Liver (tissue), 9 donors: ENCODE data around the gene KIAA0753. TPM values are rescaled to one million over a fixed set of nuclear protein-coding genes. Genes with fewer than 3 reads are reported as not detected.

Experiments used
- DNase-seq: peaks from one replicate; pipeline ENCODE4 v3.0.0-alpha.2; 2017; ENCODE audit warnings: low spot score
- H3K27ac ChIP-seq, 2 donors: one replicate each; pipeline ENCODE4 v1.7.0; 2013; ENCODE audit warnings: inconsistent platforms in 2 of 2, low read length in 2 of 2, control low read depth in 1 of 2, low read depth in 1 of 2, mild to moderate bottlenecking in 1 of 2
- H3K27me3 ChIP-seq, 4 donors: one replicate each; pipeline versions ENCODE4 v1.6.1 to v1.7.0; 2013; ENCODE audit warnings: low read length in 3 of 4, inconsistent platforms in 1 of 4, mild to moderate bottlenecking in 1 of 4, moderate library complexity in 1 of 4; ENCODE audit not compliant: control insufficient read depth in 4 of 4, insufficient read depth in 4 of 4
- H3K36me3 ChIP-seq, 4 donors: one replicate each; pipeline versions ENCODE4 v1.6.1 to v1.7.0; 2013; ENCODE audit warnings: low read length in 3 of 4, mild to moderate bottlenecking in 3 of 4, low read depth in 1 of 4, moderate library complexity in 1 of 4; ENCODE audit not compliant: control insufficient read depth in 4 of 4, insufficient read depth in 3 of 4
- H3K4me1 ChIP-seq, 4 donors: one replicate each; pipeline versions ENCODE4 v1.6.1 to v1.7.0; 2013; ENCODE audit warnings: low read length in 3 of 4, mild to moderate bottlenecking in 3 of 4, moderate library complexity in 1 of 4; ENCODE audit not compliant: control insufficient read depth in 4 of 4, insufficient read depth in 4 of 4
- H3K4me3 ChIP-seq, 3 donors: one replicate each; pipeline versions ENCODE4 v1.6.1 to v1.7.0; 2013; ENCODE audit warnings: low read length in 3 of 3, control low read depth in 1 of 3, low read depth in 1 of 3, mild to moderate bottlenecking in 1 of 3
- H3K9ac ChIP-seq, 2 donors: one replicate each; pipeline ENCODE4 v1.7.0; 2013; ENCODE audit warnings: low read length in 2 of 2, mild to moderate bottlenecking in 2 of 2, moderate library complexity in 2 of 2, control low read depth in 1 of 2, low read depth in 1 of 2
- H3K9me3 ChIP-seq, 4 donors: one replicate each; pipeline versions ENCODE4 v1.6.1 to v1.7.0; 2013; ENCODE audit warnings: low read length in 3 of 4; ENCODE audit not compliant: control insufficient read depth in 4 of 4
- ATF3 ChIP-seq: IDR thresholded peaks from 2 replicates; pipeline ENCODE4 v1.6.1; 2016; ENCODE audit warnings: antibody characterized with exemption
- CTCF ChIP-seq: fragments of 150-350 bp; IDR thresholded peaks from 2 replicates; pipeline ENCODE4 v1.5.1; 2017; ENCODE audit warnings: improper control_type of control experiment, low read depth, low read length; ENCODE audit not compliant: missing input control
- EGR1 ChIP-seq, 2 donors: IDR thresholded peaks; 2 replicates each; pipeline ENCODE4 v1.6.1; 2016 to 2018; ENCODE audit warnings: antibody characterized with exemption in 2 of 2, low read depth in 2 of 2
- FOXA1 ChIP-seq: IDR thresholded peaks from 2 replicates; pipeline ENCODE4 v1.6.1; 2016; ENCODE audit warnings: antibody characterized with exemption
- GABPA ChIP-seq, 2 donors: IDR thresholded peaks in 1 of 2; conservative IDR thresholded peaks in 1 of 2; 2 replicates each; pipeline ENCODE4 v1.6.1; 2016; ENCODE audit warnings: antibody characterized with exemption in 2 of 2, mild to moderate bottlenecking in 1 of 2, moderate library complexity in 1 of 2
- HNF4A ChIP-seq, 2 donors: conservative IDR thresholded peaks; 2 replicates each; pipeline ENCODE4 v1.6.1; 2016; ENCODE audit warnings: antibody characterized with exemption in 2 of 2, mild to moderate bottlenecking in 2 of 2
- HNF4G ChIP-seq: IDR thresholded peaks from 2 replicates; pipeline ENCODE4 v1.6.1; 2016; ENCODE audit warnings: antibody characterized with exemption
- JUND ChIP-seq, 2 donors: IDR thresholded peaks; 2 replicates each; pipeline ENCODE4 v1.6.1; 2016; ENCODE audit warnings: antibody characterized with exemption in 2 of 2
- MAX ChIP-seq: IDR thresholded peaks from 2 replicates; pipeline ENCODE4 v1.6.1; 2016; ENCODE audit warnings: antibody characterized with exemption
- NR2F2 ChIP-seq: IDR thresholded peaks from 2 replicates; pipeline ENCODE4 v1.6.1; 2016; ENCODE audit warnings: antibody characterized with exemption
- RAD21 ChIP-seq, 2 donors: IDR thresholded peaks; 2 replicates each; pipeline ENCODE4 v1.6.1; 2016; ENCODE audit warnings: antibody characterized with exemption in 2 of 2, mild to moderate bottlenecking in 2 of 2
- REST ChIP-seq: IDR thresholded peaks from 2 replicates; pipeline ENCODE4 v1.6.1; 2016; ENCODE audit warnings: antibody characterized with exemption, mild to moderate bottlenecking
- RXRA ChIP-seq, 2 donors: IDR thresholded peaks; 2 replicates each; pipeline ENCODE4 v1.6.1; 2017 to 2018; ENCODE audit warnings: antibody characterized with exemption in 2 of 2, mild to moderate bottlenecking in 1 of 2
- SP1 ChIP-seq: IDR thresholded peaks from 2 replicates; pipeline ENCODE4 v1.6.1; 2018; ENCODE audit warnings: antibody characterized with exemption, mild to moderate bottlenecking
- TAF1 ChIP-seq: conservative IDR thresholded peaks from 2 replicates; pipeline ENCODE4 v1.6.1; 2016; ENCODE audit warnings: antibody characterized with exemption, mild to moderate bottlenecking
- YY1 ChIP-seq: IDR thresholded peaks from 2 replicates; pipeline ENCODE4 v1.6.1; 2016; ENCODE audit warnings: antibody characterized with exemption, mild to moderate bottlenecking
- ZBTB33 ChIP-seq: IDR thresholded peaks from 2 replicates; pipeline ENCODE4 v1.6.1; 2016; ENCODE audit warnings: antibody characterized with exemption
- WGBS: extraction: QIAGEN DNeasy Blood & Tissue Kit; methylation state at CpG from one replicate; pipeline ENCODE4 v1.1.7; 2013; 5-methylcytosine and 5-hydroxymethylcytosine counted together
- polyA plus RNA-seq, 2 donors: library from polyadenylated mRNA; stranded (reverse) in 1 of 2; unstranded in 1 of 2; fragments of 200-250 nt in 1 of 2; fragments of >200 nt in 1 of 2; fragmentation: Nextera tagmentation in 1 of 2; extraction: Ambion mirVana in 1 of 2; gene quantifications; one replicate each; pipeline versions ENCODE4 v1.2.1 to v1.2.3, GENCODE V29; 2013 to 2015
- total RNA-seq, 2 donors: library from RNA; depleted of rRNA; stranded (reverse); fragments of >200 nt; gene quantifications; one replicate each; pipeline ENCODE4 v1.2.3, GENCODE V29; 2014
- donor health status: healthy.
- donor health status: healthy.
- donor health status: healthy.
- donor health status: healthy.
- donor health status: healthy.

The KIAA0753 gene
- total and polyA plus RNA-seq, 4 donors, result 2.0 to 5.9 (median 3.0) TPM

GRCh38 chr17:6602141-6602540, 38.4 kb downstream of the KIAA0753 start:
- peaks cover 1 to 21% (median 9%) of the 10 kb centered on the region in 4 donors for H3K36me3 ChIP-seq
- peaks cover 2 to 10% (median 6%) of the 10 kb centered on the region in 4 donors for H3K4me1 ChIP-seq
- no peak for DNase-seq
- no peak overlapping the region for H3K4me3 ChIP-seq
- H3K27ac ChIP-seq, result no peak overlapping the region
- 91% methylated on average over 2 of the region's 2 CpGs for WGBS
- no peak overlapping the region for H3K9ac ChIP-seq
- H3K27me3 ChIP-seq, result no peaks in the 10 kb centered on the region
- TF ChIP-seq ZBTB33 (no peak), CTCF (no peak), HNF4A (conservative IDR thresholded peaks at IDR 0.05) (no peak), SP1 (no peak), MAX (no peak), NR2F2 (no peak), YY1 (no peak), JUND (IDR thresholded peaks at IDR 0.05) (no peak), FOXA1 (no peak), EGR1 (IDR thresholded peaks at IDR 0.05; ENCODE audit: low read depth in 2 of 2) (no peak), REST (no peak), GABPA (IDR thresholded peaks at IDR 0.05 in 1 of 2, conservative IDR thresholded peaks at IDR 0.05 in 1 of 2) (no peak), ATF3 (no peak), TAF1 (no peak), HNF4G (no peak), RXRA (IDR thresholded peaks at IDR 0.05) (no peak)
- H3K9me3 ChIP-seq, result no peaks in the 10 kb centered on the region

GRCh38 chr17:6599364-6599763, 41.1 kb downstream of the KIAA0753 start:
- Histone ChIP-seq H3K36me3 (peaks cover 0 to 14% (median 8%) of the 10 kb centered on the region in 4 donors), H3K27ac (no peak overlapping the region), H3K9me3 (no peaks in the 10 kb centered on the region), H3K4me3 (no peak overlapping the region), H3K9ac (no peak overlapping the region), H3K4me1 (peaks cover 2 to 10% (median 6%) of the 10 kb centered on the region in 4 donors), H3K27me3 (no peaks in the 10 kb centered on the region)
- no peak for DNase-seq
- TF ChIP-seq NR2F2 (no peak), RXRA (IDR thresholded peaks at IDR 0.05) (no peak), ZBTB33 (no peak), CTCF (no peak), ATF3 (no peak), MAX (no peak), EGR1 (IDR thresholded peaks at IDR 0.05; ENCODE audit: low read depth in 2 of 2) (no peak), RAD21 (IDR thresholded peaks at IDR 0.05) (no peak), HNF4A (conservative IDR thresholded peaks at IDR 0.05) (no peak), HNF4G (no peak), SP1 (no peak)
